WTC11 (cell line): ENCODE measurements around the gene KCTD4. TPM values are rescaled to one million over a fixed set of nuclear protein-coding genes. Genes with fewer than 3 reads are reported as not detected.

Experiments
- ATAC-seq: fragments of 200-7000 bp; cut with Tn5 transposase; 2 replicates; pipeline ENCODE4 v1.10.0; 2021; ENCODE audit warnings: mild to moderate bottlenecking, moderate library complexity
- CTCF ChIA-PET: fragments of 300-600 bp; sonication (Branson Sonifier 250); formaldehyde crosslinking; loops from one replicate; lab custom pipeline; 2021; ENCODE audit warnings: antibody characterized with exemption; lab: Charles Lee
- POLR2A ChIA-PET: fragments of 350-600 bp; sonication (Branson Sonifier 250); formaldehyde crosslinking; loops from one replicate; lab custom pipeline; 2021; ENCODE audit warnings: antibody characterized with exemption; lab: Charles Lee
- DNase-seq: peaks from one replicate; pipeline ENCODE4 v3.0.0; 2021; ENCODE audit warnings: low spot score
- H3K27ac Mint-ChIP-seq: 2 replicates; pipeline ENCODE4 v1.8.0; 2021; ENCODE audit warnings: mixed read lengths
- H3K27me3 Mint-ChIP-seq: 2 replicates; pipeline ENCODE4 v1.8.0; 2021; ENCODE audit warnings: low read depth, mild to moderate bottlenecking, moderate library complexity, mixed read lengths
- H3K36me3 Mint-ChIP-seq: 2 replicates; pipeline ENCODE4 v1.8.0; 2021; ENCODE audit warnings: mixed read lengths
- H3K4me1 Mint-ChIP-seq: 2 replicates; pipeline ENCODE4 v1.8.0; 2022; ENCODE audit warnings: mixed read lengths
- H3K4me3 Mint-ChIP-seq: 2 replicates; pipeline ENCODE4 v1.8.0; 2021; ENCODE audit warnings: mild to moderate bottlenecking, moderate library complexity, mixed read lengths
- H3K9me3 Mint-ChIP-seq: 2 replicates; pipeline ENCODE4 v1.8.0; 2021; ENCODE audit warnings: mixed read lengths
- CBFB ChIP-seq: sonication (generic); formaldehyde crosslinking; IDR thresholded peaks from 2 replicates; pipeline ENCODE4 v1.8.1; 2022; ENCODE audit warnings: mild to moderate bottlenecking, low read depth, missing genetic modification reagents
- ETV6 ChIP-seq: sonication (generic); formaldehyde crosslinking; IDR thresholded peaks from 2 replicates; pipeline ENCODE4 v1.8.1; 2022; ENCODE audit warnings: mild to moderate bottlenecking, missing genetic modification reagents
- FOXK1 ChIP-seq: sonication (generic); formaldehyde crosslinking; IDR thresholded peaks from 2 replicates; pipeline ENCODE4 v1.8.0; 2022; ENCODE audit warnings: mild to moderate bottlenecking, moderate library complexity, missing genetic modification reagents
- NFATC4 ChIP-seq: fragments of 250-450 bp; sonication (Bioruptor Pico); IDR thresholded peaks from 2 replicates; pipeline ENCODE4 v1.9.0; 2021; ENCODE audit warnings: mild to moderate bottlenecking
- NFE2L1 ChIP-seq: sonication (generic); formaldehyde crosslinking; IDR thresholded peaks from 2 replicates; pipeline ENCODE4 v1.8.1; 2023; ENCODE audit warnings: missing genetic modification reagents
- NR3C1 ChIP-seq: sonication (generic); formaldehyde crosslinking; conservative IDR thresholded peaks from 2 replicates; pipeline ENCODE4 v1.8.1; 2023; ENCODE audit warnings: low read depth, mild to moderate bottlenecking, missing genetic modification reagents
- OVOL2 ChIP-seq: fragments of 250-450 bp; sonication (Bioruptor Pico); IDR thresholded peaks from 2 replicates; pipeline ENCODE4 v1.9.0; 2021; ENCODE audit warnings: mild to moderate bottlenecking, borderline replicate concordance
- PRRX2 ChIP-seq: fragments of 250-450 bp; sonication (Bioruptor Pico); IDR thresholded peaks from 2 replicates; pipeline ENCODE4 v1.8.0; 2021; ENCODE audit warnings: mild to moderate bottlenecking
- RELA ChIP-seq: sonication (generic); formaldehyde crosslinking; IDR thresholded peaks from 2 replicates; pipeline ENCODE4 v1.8.1; 2022; ENCODE audit warnings: missing genetic modification reagents, mild to moderate bottlenecking, borderline replicate concordance
- ZNF121 ChIP-seq: sonication (generic); formaldehyde crosslinking; IDR thresholded peaks from 2 replicates; pipeline ENCODE4 v1.8.0; 2023; ENCODE audit warnings: missing genetic modification reagents
- ZNF219 ChIP-seq: sonication (generic); formaldehyde crosslinking; IDR thresholded peaks from 2 replicates; pipeline ENCODE4 v1.8.0; 2023; ENCODE audit warnings: missing genetic modification reagents, mild to moderate bottlenecking, borderline replicate concordance
- ZNF423 ChIP-seq: fragments of 250-450 bp; sonication (Bioruptor Pico); IDR thresholded peaks from 2 replicates; pipeline ENCODE4 v2.1.2; 2022; ENCODE audit warnings: mild to moderate bottlenecking, moderate library complexity
- total RNA-seq: library from RNA; stranded (reverse); gene quantifications from 3 replicates; pipeline ENCODE4 v1.2.3, GENCODE V29; 2021
- TF ChIP-seq, protein P1 (sequence below): sonication (generic); formaldehyde crosslinking; conservative IDR thresholded peaks from 2 replicates; pipeline ENCODE4 v1.8.1; 2023; ENCODE audit warnings: mild to moderate bottlenecking, low read depth, missing genetic modification reagents, moderate library complexity
- TF ChIP-seq, protein P2 (sequence below): fragments of 250-450 bp; sonication (Bioruptor Pico); conservative IDR thresholded peaks from 2 replicates; pipeline ENCODE4 v1.9.0; 2021; ENCODE audit warnings: mild to moderate bottlenecking
- TF ChIP-seq, protein P3 (sequence below): fragments of 250-450 bp; sonication (Bioruptor Pico); IDR thresholded peaks from 2 replicates; pipeline ENCODE4 v1.9.0; 2021; ENCODE audit warnings: mild to moderate bottlenecking
- TF ChIP-seq, protein P4 (sequence below): sonication (generic); formaldehyde crosslinking; IDR thresholded peaks from 2 replicates; pipeline ENCODE4 v1.8.1; 2022; ENCODE audit warnings: mild to moderate bottlenecking, missing genetic modification reagents, moderate library complexity, borderline replicate concordance
- TF ChIP-seq, protein P5 (sequence below): sonication (generic); formaldehyde crosslinking; IDR thresholded peaks from 2 replicates; pipeline ENCODE4 v1.8.0; 2023; ENCODE audit warnings: missing genetic modification reagents
- TF ChIP-seq, protein P6 (sequence below): sonication (generic); formaldehyde crosslinking; IDR thresholded peaks from 2 replicates; pipeline ENCODE4 v1.8.0; 2022; ENCODE audit warnings: missing genetic modification reagents
- TF ChIP-seq, protein P7 (sequence below): fragments of 200-600 bp; IDR thresholded peaks from 2 replicates; pipeline ENCODE4 v1.8.0; 2022; ENCODE audit warnings: antibody characterized with exemption

KCTD4 gene
- total RNA-seq, 1 experiment from 2014 or later: not detected

DNA sequence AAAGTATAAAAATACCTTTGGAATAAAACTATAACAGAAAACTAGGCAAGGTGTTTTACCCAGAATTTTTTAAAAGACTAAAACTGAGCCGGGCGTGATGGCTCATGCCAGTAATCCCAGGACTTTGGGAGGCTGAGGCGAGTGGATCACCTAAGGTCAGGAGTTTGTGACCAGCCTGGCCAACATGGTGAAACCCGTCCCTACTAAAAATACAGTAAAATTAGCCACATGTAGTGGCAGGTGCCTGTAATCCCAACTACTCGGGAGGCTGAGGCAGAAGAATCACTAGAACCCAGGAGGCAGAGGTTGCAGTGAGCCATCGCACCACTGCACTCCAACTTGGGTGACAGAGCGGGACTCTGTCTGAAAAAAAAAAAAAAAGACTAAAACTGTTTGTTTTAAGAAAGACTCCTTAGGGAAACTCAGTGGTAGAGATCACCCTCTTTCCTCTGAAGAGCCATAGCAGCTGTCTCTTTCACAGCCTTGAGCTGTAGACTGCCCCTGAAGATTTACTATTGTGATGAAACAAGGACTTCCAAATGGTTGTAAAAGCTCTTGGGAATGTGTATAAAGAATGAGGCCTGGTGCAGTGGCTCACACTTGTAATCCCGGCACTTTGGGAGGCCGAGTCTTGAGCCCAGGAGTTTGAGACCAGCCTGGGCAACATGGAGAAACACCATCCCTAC, 14.7 kb upstream of the KCTD4 start:
- peaks cover 26% of the 10 kb centered on the region for H3K4me1 Mint-ChIP-seq
- POLR2A ChIA-PET: interaction anchor here (0.5 kb wide), 1 partner anchor 111 kb away, joined by 5 read pairs; no protein-coding TSS in a partner anchor
- TF ChIP-seq, protein P1, sequence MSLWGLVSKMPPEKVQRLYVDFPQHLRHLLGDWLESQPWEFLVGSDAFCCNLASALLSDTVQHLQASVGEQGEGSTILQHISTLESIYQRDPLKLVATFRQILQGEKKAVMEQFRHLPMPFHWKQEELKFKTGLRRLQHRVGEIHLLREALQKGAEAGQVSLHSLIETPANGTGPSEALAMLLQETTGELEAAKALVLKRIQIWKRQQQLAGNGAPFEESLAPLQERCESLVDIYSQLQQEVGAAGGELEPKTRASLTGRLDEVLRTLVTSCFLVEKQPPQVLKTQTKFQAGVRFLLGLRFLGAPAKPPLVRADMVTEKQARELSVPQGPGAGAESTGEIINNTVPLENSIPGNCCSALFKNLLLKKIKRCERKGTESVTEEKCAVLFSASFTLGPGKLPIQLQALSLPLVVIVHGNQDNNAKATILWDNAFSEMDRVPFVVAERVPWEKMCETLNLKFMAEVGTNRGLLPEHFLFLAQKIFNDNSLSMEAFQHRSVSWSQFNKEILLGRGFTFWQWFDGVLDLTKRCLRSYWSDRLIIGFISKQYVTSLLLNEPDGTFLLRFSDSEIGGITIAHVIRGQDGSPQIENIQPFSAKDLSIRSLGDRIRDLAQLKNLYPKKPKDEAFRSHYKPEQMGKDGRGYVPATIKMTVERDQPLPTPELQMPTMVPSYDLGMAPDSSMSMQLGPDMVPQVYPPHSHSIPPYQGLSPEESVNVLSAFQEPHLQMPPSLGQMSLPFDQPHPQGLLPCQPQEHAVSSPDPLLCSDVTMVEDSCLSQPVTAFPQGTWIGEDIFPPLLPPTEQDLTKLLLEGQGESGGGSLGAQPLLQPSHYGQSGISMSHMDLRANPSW (CRISPR knock-in tag): no peak
- TF ChIP-seq, all 79 proteins: peak for 0

DNA sequence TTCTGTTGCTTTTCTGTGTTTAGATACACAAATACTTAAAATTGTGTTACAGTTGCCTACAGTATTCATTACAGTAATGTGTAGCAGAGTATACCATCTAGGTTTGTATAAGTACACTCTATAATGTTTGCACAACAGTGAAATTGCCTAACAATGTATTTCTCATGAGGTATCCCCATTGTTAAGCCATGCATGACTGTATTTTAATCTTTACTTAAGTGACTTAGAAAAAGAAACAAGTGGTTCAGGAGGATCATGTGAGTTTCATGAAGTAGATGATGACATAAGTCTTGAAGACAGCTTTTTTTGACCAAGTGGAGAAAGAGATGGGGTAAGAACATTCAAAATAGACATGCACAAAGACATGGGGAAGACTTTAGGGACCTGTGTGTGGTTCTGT, 8.4 kb upstream of the KCTD4 start:
- no peak for TF ChIP-seq CBFB (CRISPR knock-in tag)
- TF ChIP-seq, protein P2, sequence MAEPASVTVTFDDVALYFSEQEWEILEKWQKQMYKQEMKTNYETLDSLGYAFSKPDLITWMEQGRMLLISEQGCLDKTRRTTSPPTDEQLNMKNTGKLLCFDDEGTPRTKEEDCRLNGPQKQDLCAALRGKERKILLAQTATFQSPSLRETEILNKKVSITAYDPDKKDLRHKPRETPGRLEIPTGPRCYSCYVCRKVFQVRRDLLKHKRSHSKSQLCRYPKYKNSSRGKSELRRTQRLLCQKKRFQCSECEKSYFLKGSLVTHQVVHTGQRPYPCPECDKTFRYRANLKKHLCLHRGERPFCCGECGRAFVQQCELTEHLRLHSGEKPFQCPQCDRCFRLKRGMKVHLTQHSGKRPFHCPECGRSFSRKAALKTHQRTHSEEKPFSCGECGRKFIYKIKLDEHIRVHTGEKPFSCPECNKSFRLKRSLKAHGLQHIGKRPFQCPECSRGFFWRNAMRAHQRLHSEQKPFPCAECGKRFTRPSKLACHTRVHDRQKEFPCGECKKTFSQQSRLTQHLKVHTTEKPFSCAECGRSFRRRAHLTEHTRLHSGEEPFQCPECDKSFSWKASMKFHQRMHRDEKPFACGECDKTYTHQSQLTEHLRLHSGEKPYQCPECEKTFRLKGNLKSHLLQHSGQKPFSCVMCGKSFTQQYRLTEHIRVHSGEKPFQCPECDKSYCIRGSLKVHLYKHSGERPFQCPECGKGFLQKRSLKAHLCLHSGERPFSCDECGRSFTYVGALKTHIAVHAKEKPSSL (CRISPR knock-in tag): no peak
- TF ChIP-seq, protein P3, sequence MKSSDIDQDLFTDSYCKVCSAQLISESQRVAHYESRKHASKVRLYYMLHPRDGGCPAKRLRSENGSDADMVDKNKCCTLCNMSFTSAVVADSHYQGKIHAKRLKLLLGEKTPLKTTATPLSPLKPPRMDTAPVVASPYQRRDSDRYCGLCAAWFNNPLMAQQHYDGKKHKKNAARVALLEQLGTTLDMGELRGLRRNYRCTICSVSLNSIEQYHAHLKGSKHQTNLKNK: no peak
- TF ChIP-seq PRRX2 (CRISPR knock-in tag): no peak
- TF ChIP-seq NFE2L1 (CRISPR knock-in tag): no peak
- TF ChIP-seq, protein P4, sequence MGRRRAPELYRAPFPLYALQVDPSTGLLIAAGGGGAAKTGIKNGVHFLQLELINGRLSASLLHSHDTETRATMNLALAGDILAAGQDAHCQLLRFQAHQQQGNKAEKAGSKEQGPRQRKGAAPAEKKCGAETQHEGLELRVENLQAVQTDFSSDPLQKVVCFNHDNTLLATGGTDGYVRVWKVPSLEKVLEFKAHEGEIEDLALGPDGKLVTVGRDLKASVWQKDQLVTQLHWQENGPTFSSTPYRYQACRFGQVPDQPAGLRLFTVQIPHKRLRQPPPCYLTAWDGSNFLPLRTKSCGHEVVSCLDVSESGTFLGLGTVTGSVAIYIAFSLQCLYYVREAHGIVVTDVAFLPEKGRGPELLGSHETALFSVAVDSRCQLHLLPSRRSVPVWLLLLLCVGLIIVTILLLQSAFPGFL (CRISPR knock-in tag): no peak
- TF ChIP-seq FOXK1 (CRISPR knock-in tag): no peak
- no peak for TF ChIP-seq RELA (CRISPR knock-in tag)
- TF ChIP-seq NR3C1 (CRISPR knock-in tag): no peak
- TF ChIP-seq ZNF219 (CRISPR knock-in tag): no peak
- TF ChIP-seq, protein P5, sequence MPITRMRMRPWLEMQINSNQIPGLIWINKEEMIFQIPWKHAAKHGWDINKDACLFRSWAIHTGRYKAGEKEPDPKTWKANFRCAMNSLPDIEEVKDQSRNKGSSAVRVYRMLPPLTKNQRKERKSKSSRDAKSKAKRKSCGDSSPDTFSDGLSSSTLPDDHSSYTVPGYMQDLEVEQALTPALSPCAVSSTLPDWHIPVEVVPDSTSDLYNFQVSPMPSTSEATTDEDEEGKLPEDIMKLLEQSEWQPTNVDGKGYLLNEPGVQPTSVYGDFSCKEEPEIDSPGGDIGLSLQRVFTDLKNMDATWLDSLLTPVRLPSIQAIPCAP (CRISPR knock-in tag): no peak
- no peak for TF ChIP-seq ZNF423 (CRISPR knock-in tag)
- no peak for TF ChIP-seq OVOL2
- TF ChIP-seq NFATC4 (CRISPR knock-in tag): no peak
- TF ChIP-seq ZNF121 (CRISPR knock-in tag): no peak
- no peak for TF ChIP-seq ETV6 (CRISPR knock-in tag)
- TF ChIP-seq, protein P6, sequence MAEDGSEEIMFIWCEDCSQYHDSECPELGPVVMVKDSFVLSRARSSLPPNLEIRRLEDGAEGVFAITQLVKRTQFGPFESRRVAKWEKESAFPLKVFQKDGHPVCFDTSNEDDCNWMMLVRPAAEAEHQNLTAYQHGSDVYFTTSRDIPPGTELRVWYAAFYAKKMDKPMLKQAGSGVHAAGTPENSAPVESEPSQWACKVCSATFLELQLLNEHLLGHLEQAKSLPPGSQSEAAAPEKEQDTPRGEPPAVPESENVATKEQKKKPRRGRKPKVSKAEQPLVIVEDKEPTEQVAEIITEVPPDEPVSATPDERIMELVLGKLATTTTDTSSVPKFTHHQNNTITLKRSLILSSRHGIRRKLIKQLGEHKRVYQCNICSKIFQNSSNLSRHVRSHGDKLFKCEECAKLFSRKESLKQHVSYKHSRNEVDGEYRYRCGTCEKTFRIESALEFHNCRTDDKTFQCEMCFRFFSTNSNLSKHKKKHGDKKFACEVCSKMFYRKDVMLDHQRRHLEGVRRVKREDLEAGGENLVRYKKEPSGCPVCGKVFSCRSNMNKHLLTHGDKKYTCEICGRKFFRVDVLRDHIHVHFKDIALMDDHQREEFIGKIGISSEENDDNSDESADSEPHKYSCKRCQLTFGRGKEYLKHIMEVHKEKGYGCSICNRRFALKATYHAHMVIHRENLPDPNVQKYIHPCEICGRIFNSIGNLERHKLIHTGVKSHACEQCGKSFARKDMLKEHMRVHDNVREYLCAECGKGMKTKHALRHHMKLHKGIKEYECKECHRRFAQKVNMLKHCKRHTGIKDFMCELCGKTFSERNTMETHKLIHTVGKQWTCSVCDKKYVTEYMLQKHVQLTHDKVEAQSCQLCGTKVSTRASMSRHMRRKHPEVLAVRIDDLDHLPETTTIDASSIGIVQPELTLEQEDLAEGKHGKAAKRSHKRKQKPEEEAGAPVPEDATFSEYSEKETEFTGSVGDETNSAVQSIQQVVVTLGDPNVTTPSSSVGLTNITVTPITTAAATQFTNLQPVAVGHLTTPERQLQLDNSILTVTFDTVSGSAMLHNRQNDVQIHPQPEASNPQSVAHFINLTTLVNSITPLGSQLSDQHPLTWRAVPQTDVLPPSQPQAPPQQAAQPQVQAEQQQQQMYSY (CRISPR knock-in tag): no peak
- TF ChIP-seq, protein P7, sequence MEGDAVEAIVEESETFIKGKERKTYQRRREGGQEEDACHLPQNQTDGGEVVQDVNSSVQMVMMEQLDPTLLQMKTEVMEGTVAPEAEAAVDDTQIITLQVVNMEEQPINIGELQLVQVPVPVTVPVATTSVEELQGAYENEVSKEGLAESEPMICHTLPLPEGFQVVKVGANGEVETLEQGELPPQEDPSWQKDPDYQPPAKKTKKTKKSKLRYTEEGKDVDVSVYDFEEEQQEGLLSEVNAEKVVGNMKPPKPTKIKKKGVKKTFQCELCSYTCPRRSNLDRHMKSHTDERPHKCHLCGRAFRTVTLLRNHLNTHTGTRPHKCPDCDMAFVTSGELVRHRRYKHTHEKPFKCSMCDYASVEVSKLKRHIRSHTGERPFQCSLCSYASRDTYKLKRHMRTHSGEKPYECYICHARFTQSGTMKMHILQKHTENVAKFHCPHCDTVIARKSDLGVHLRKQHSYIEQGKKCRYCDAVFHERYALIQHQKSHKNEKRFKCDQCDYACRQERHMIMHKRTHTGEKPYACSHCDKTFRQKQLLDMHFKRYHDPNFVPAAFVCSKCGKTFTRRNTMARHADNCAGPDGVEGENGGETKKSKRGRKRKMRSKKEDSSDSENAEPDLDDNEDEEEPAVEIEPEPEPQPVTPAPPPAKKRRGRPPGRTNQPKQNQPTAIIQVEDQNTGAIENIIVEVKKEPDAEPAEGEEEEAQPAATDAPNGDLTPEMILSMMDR: no peak
- Mint-ChIP-seq H3K4me1 (peaks cover 7% of the 10 kb centered on the region), H3K9me3 (no peaks in the 10 kb centered on the region), H3K27ac (no peak overlapping the region), H3K4me3 (no peak overlapping the region), H3K27me3 (no peaks in the 10 kb centered on the region), H3K36me3 (peaks cover 14% of the 10 kb centered on the region)
- no peak for ATAC-seq
- ChIA-PET CTCF (no interaction called here), POLR2A (no interaction called here)
- DNase-seq: no peak

More for the DNA sequence above, 14.7 kb upstream of the KCTD4 start:
- CTCF ChIA-PET: interaction anchor here (0.8 kb wide), 1 partner anchor 66 kb away, joined by 3 read pairs; no protein-coding TSS in a partner anchor
- DNase-seq (no peak), ATAC-seq (peak; percentile 40; the same call in 1 of the 2 replicates)
- Mint-ChIP-seq H3K27ac (peak overlapping the region; percentile 58; the same call in 1 of the 2 replicates), H3K36me3 (peaks cover 4% of the 10 kb centered on the region), H3K4me3 (no peak overlapping the region), H3K27me3 (no peaks in the 10 kb centered on the region), H3K9me3 (no peaks in the 10 kb centered on the region)
